HG03039 (cell line): Measurements from ENCODE around the gene LARP4B.

Source experiments
- ATAC-seq: cut with Tn5 transposase; IDR thresholded peaks from one replicate; pipeline ENCODE4 v1.9.1; 2021; ENCODE audit warnings: mild to moderate bottlenecking, moderate library complexity; ENCODE audit not compliant: unreplicated experiment

The LARP4B gene

DNA sequence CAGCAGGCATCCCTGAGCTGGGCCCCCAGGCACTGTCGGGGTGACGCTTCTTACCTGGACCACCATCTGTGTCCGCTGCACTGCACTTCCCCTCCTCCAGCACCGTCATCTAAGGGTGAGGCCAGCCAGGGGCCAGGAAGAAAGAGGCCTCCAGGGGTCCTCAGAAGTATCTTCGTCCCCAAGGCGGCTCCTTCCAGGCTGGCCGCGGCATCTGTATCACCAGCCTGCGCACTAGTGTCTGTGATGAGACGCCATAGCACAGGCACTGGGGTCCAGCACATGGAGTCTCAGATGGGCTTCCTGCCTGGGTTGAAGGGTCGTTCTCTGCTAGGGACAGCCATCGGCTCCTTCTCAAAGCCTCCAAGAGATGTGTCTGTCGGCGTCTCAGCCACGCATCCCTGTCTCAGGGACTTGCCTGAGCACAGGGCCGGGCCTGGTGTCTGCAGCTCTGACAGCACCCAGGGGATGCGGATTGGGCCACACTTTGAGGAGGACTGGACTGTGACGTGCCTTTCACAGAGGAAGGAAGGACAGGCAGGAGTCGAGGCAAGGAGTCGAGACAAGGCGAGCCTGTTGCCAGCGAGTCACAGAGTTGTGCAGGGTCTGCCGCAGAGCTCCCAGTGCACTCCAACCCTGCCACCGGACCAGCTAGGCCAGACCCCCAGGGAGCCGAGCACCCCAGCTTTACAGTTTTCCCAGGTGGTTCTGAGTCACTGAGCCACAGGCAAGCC, 140.5 kb downstream of the LARP4B start:
- ATAC-seq: no peak

DNA sequence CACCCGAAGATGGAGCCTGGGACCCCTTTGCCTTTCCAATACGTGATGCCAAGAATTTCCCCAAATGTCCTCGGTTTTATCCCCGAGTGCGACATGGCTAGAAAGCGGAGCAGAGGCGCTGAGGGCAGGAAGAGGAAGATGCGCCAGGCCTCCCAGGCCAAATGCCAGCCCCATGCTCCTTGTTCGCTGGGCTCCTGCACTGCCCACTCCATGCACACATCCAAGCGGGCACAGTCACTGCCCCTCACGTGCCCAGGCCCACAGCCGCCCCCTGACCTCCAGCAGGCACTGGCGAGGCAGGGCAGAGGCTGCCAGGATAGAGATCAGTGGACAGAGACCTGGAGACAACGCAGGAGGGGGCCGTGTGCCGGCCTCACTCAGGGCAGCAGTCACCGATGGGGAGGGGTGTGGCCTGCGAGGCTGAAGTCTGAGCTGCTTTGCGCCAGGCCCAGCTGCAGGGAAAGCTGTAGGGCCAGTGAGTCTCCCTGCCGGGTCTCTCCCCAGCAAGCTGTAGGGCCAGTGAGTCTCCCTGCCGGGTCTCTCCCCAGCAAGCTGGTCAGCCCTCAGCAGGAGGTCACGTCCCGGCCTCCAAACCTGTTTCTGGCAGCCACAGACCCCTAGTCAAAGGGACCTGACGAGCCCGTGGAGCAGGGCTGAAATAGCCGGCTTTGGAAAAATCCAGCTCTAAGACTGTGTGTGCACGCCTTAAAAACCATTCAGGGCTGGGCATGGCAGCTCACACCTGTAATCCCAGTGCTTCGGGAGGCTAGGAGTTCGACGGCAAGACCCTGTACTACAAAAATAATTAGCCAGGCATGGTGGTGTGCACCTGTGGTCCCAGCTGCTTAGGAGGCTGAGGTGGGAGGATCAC, 141.4 kb downstream of the LARP4B start:
- ATAC-seq: no peak

DNA sequence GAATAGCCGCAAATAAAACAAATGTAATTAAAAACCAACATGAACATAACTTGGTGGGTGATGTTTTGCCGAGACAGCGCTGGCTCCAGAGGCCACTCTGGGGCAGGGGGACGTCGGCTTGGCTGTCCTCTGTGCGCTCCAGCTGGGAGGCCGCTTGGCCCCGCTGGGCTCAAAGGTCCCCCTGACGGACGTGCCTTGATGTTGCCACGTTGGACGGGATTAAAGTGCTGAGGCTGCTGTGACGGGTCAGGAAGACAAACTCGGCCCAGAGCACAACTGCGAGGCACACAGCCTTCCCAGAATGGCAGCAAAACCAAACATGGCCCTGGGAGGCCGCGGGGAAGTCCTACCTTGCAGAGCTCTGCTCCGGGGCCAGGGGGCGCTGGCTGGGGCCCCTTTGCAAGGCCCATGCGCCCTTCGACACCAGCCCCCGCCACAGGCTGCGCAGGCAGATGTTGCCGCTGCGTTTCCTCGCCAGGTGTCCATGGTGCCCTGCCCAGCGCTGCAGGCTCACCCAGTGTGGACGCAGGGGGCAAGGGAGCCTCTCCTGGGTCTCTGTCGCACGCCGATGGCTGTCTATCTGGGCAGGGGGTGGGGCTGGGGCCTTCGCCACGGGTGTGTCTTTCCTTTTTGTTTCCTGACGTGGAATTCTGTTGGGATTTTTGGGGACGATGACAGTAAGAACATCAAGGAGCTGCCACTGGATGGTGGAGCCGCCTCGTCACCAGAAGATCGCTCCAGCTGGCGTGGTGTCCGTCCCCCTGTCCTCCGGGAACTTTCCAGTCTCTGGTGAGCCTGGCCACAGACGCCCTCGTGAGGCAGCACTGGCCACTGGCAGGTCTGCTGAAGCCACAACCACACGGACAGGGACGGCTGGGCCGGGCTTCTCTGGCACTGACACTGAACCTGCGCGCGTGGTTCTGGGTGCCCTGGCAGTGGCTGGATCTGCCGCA, 142.4 kb downstream of the LARP4B start:
- ATAC-seq: no peak

DNA sequence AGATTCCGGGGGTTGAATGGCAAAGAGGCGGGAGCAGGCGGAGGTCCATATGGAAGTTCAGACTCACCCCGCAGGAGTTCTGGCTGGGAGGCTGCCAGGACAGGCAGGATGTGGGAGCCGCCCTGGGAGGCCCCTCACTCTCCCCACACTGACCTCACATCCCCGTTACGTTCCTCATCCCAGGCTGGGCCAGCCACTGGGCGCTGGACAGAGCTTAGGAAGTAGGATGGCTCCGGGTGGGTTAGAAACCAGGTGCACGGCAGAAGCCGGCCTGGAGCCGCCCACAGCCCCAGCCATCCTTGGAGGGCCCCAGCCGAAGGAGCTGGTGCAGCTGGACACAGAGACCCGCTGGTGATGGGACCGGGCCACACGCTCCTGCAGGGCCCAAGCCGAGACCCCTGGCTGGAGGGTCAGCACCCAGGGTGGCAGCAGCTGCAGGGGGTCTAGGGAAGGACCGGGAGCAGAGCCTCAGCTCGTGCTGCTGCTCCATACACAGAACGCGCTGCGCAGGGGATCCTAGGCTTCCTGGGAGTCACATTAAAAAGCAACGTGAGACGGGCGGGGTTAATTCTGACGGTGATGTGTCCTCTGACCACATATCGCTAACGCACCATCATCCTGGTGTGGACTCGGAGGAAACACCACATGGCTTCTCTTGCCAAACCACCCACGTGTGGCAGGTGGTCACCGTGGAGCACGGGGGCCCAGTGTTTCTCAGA, 143.4 kb downstream of the LARP4B start:
- ATAC-seq: no peak

DNA sequence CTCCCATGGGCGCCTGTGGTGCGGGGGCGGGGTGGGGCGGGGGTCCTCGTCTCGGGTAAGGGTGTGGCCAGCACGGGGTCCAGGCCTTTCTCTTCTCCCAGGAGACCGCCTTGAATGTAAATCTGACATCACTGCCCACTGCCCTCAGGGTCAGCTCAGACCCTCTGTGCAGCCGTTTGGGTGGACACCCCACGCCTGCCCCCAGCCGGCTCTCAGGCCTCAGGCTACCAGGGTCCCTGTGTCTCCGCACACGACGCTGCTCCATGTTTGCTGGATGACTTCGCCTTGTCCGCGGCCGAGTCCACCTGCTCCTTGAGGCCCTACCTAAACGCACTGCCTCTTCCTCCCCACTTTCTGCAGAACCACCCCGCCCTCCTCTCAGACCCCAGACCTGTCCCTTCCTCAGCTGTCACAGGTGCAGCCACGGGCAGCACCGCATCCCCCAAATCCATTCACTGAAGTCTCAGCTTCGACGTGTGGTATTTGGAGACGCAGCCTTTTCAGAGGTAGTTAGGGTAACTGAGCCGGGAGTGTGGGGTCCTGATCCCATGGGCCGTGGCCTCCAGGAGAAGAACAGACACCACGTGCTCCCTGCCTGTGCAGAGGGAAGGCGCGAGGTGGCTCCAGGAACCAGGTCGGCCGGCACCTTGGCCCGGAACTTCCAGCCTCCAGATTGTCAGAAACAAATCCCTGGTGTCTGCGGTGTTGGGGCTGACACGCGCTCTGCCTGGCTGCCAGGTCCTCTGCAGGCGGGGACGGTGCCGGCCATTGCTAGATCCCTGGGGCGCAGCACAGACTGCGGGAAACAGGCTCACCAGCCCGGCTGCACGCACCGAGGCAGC, 144.7 kb downstream of the LARP4B start:
- no peak for ATAC-seq

DNA sequence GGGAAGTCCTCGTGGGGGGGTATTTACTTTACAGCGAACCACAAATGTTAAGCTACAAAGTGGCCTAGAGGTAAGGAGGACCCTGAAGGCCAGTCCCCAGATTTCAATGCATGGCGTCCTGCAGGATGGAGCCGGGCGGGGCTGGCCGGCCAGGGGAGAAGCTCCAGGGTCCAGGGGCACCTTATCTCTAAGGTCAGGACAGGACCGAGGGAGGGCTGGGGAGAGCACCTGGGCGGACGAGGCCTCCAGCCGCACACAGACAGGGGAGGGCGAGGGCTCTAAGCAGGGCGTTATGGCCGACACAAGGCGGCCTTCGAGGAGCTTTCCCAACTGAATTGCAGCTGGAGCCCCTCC, 145.7 kb downstream of the LARP4B start:
- no peak for ATAC-seq

DNA sequence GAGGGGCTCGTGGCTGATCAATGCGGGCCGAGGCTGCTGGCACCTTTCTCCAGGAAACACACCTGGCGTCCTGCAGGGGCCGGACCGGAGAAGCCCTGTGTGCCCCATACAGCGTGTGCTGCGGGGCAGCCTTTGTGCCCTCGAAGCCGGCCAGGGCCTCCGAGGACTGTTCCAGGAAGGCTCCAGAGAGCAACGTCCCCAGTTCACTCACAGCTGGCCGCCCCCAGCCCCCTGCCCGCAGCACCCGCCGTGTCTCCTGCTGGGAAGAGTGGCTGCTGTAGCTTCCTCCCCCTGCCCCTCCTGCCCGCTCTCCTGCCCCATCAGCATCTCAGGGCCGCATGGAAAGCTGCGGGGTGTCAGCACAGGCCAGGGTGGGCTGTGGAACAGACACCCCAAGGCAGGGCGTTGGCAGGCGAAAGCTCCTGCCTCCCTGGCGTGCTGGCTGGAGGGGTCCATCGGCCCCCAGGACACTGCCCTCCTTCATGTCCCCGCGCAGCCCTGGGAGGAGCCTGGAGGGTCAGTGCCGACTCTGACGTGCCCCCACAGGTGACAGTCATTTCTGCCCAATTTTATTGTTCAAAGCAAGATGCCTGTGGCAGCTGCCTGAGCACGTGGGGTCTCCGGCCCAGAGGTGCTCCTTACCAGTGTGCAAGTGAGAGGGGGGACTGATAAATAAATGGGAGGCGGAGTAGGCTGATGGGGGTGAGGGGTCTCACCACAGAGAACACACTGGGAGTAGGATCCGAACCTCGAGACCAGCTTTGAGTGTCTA, 146.2 kb downstream of the LARP4B start:
- ATAC-seq: no peak

DNA sequence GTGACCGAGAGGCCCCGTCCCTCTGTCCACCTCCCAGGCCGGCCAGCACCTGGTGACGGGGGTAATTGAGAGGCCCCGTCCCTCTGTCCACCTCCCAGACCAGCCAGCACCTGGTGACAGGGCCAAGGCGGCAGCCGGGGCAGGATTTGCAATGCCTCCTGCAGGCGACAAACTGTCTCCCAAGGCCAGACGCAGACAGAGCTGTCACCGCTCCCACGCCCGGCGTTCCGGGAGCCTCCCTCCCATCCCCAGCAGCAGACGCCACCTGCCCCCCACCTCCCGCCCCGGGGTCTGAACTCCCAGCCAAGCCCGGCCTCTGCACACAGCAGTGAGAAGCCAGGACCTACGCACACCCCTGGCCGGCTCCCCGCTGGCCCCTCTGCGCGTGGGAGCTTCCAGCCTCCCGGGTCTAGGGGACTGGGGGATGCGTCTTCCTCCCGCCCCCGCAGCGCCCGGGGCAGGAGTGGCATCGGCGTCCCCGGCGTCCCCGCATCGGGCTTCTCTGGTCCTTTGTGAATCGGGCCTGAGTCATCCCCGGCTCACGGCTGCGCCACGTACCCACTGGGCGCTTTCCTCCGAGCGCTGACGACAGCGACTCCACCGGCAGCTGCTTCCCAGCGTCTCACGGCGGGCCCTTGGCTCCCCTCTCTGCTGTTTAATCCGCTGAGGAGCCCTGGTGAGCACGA, 147.0 kb downstream of the LARP4B start:
- no peak for ATAC-seq

DNA sequence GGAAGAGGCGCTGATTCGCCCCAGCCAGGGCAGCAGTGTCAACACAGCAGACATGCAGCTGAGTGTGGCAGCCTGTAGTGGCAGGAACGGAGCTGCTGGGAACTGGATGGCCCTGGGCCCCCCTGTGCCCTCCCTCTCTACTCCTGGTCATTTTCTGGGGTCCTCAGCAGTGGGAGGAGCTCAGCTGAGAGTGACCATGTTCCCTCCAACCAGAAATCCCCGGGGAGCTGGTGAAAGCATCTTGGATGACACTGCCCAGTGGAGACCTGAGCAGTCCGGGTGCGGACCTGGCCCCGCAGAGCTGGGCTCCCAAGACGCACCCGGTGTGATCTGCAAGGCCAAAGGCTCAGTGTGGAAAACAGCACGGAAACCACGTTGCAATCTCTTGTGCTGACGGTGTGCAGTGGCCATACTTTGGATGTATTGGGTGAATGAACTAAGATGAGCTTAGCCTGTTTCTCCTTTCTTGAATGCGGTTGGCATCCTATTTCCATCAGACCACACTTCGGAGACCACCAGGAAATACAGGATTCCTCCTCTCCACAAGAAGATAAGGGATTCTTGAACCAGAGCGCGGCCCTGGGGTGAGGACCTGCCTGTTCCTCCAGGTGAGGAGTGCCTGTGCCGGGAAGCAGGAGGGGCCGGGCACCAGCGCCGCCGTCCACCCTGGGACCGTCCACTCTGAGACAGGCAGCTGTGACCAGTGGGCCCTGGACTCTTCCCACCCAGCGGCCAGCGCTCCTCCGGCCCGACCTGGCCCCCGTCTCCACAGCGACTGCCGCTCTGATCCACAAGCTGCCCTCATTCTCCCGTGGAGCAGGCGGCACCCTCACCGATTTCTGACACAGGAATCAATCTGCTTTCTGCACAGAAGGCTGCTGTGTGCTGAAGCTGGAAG, 148.5 kb downstream of the LARP4B start:
- no peak for ATAC-seq

DNA sequence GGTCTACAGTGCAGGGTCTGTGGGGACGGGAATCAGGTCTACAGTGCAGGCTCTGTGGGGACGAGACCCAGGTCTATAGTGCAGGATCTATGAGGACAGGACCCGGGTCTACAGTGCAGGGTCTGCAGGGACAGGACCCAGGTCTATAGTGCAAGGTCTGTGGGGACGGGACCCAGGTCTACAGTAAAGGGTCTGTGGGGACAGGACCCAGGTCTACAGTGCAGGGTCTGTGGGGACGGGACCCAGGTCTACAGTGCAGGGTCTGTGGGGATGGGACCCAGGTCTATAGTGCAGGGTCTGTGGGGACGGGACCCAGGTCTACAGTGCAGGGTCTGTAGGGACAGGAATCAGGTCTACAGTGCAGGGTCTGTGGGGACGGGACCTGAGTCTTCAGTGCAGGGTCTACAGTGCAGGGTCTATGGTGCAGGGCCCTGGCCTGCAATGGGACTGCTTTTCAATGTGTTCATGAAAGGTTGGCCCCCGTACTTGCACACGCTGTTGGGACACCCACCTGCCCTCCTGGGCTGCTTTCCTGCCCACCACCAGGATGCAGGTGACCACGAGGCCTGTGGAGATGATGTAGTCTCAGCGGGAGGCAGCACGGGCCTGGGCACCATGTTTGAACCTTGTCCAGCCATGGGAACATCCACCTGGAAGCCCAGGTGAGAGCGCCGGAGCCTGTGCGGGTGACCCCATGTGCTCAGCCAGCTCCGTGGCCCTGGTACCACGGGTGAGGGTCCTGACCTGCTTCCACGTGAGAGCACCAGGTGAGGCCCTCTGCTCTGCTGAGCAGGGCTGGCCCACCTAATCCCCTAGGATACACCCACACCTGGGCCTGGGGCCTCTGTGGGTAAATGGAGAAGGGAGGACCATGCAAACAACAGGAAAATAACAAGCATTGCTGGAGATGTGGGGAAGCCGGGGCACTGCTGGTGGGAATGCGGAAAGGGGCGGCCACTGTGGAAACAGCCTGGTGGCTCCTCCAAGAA, 150.7 kb downstream of the LARP4B start:
- no peak for ATAC-seq

DNA sequence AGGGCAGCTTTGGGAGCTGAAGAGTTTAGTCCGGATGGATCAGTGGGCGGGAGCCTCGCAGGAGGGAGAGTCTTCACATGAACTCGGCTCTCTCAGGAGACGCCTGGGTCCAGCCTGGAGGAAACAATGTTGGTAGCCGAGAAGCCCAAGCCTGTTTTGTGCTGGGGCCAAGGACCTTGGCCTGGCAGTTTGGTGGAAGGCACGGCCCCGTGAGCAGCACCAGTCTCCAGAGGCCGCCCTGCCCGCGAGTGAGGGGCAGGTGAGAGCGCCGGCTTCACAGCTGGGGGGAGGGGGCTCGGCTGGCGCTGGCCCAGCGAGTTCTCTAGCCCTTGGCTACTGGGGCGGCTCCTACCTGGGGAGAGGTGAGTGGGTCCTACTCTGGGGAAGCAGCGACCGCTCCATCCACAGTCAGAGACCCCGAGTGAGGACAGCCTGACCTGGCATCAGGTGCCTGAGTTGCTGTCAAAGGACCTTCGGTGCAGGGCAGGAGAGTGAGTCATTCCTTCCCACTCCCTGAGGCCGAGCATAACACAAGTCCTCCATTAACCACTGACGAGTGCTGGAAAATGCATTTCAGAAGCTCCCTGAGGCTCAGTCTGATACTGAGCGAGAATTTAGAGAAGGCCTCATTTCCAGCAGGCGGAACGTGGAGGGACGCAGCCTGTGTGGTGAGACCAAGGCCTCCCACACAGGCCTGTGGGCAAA, 152.7 kb downstream of the LARP4B start:
- ATAC-seq: no peak

DNA sequence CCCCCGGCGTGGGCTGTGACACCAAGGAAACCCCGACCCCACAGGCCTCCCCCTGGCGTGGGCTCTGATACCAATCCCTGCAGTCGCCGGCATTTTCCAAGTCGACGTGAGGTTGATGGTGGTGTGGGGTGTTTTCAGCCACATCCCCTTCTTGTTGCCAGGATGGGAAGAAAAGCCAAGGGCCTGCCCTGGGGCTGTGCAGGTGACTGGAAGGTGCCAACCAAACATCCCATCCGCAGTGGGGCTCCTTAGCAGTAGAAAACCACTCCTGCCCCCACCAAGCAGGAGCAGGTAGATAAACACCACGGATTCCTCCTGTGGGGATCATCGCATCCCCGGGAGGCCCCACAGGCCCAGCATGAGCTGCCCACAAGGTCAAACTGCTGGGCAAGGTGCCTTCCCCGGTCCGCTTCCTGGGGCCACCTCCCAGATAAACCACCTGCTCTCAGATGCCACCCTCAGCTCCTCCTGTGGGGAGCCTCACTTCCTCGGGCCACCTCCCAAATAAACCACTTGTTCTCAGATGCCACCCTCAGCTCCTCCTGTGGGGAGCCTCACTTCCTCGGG, 153.5 kb downstream of the LARP4B start:
- no peak for ATAC-seq

DNA sequence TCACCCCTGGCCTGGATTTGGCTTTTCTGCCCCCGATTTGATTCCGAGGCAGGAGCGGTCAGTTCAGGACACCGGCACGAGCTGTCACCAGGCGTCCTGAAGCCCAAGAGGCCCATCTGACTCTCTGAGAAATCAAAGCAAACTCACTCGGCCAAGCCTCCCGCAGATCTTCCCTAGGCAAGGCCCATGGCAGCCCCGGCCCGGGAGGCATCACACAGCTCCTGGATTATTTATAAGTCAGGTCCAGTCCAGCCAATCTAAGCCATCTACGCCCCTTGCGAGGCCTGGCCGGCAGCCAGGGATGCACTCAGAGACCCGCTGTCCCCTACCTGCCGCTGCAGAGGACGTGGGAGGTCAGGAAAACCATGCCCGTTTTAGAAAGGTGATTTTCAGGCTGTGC, 154.7 kb downstream of the LARP4B start:
- no peak for ATAC-seq

DNA sequence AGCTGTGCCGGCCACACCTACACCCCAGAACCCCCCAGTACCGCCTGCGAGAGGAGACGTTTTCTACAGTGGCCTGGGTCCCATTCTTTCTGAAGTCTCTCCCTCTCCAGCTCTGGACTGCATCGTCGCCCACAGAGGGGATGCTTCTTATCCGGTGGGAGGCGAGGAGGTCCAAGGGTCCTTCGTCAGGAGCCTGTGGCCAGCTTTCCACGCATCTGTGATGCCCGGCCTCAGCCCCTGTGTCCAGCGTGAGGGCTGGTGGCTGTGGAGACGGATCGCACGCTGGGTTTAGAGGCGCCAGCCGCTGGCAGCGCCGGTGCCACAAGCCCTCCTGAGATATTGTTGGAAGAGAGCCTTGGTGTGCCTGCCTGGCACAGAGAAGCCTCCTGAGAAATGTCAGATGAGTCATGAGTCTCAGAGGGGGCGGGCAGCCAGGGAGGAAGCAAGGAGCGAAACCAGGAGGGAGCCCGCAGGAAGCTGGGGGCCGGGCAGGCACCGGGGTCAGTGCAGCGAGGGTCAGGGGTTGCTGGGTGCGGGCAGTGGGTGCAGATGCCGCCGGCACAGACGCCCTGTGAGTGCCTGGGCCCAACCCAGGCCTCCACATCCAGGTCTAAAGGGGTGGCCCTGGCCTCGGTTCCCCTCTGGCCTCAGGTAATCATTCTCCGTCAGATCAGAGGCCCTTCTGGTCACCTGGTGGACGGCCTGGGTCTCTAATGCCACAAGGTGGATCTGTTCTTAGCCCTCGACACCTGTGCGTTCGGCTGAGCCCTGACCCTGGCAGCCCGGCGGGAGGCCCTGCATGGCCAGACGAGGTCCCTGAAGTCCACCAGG, 156.0 kb downstream of the LARP4B start:
- ATAC-seq: no peak
